ENCODE measurements around the gene ELF2.
A peak's percentile ranks its signal among the peaks of the same experiment; 100 is the strongest.

- TF ChIP-seq CTCF (IDR thresholded peaks at IDR 0.05) = no peak
- TF ChIP-seq POLR2A (IDR thresholded peaks at IDR 0.05) = peak in 1 of 2 donors; percentile 11
These were observed at the start of gene ELF2 for GRCh38 chr4:139177049-139177868.

Measured in heart left ventricle (tissue), 13 donors.